Fibroblast of villous mesenchyme (primary cell): ENCODE results near the gene SPSB2. TPM values are rescaled to one million over a fixed set of nuclear protein-coding genes. Genes with fewer than 3 reads are reported as not detected.

Experiments
- DNase-seq: peaks from one replicate; pipeline ENCODE4 v3.0.0-alpha.2; 2010; ENCODE audit warnings: low read depth
- H3K4me3 ChIP-seq: 2 replicates; pipeline ENCODE4 v1.5.1; 2011; ENCODE audit warnings: low read depth, mild to moderate bottlenecking, low read length
- CTCF ChIP-seq: IDR thresholded peaks from 2 replicates; pipeline ENCODE4 v1.5.1; 2012; ENCODE audit warnings: low read depth, mild to moderate bottlenecking, low read length; ENCODE audit not compliant: insufficient read depth
- total RNA-seq: library from RNA; depleted of rRNA; stranded (reverse); fragments of >200 nt; gene quantifications from 2 replicates; pipeline ENCODE4 v1.2.3, GENCODE V29; 2012

The SPSB2 gene
- total RNA-seq, 1 donor: 6.0 TPM

- DNase-seq: no peak
- H3K4me3 ChIP-seq: no peak overlapping the region
- TF ChIP-seq CTCF: no peak
These were observed 27.7 kb downstream of the SPSB2 start for GRCh38 chr12:6845395-6845794.

- no peak for TF ChIP-seq CTCF
- no peak for DNase-seq
- no peak overlapping the region for H3K4me3 ChIP-seq
These were observed 29.8 kb downstream of the SPSB2 start for GRCh38 chr12:6843118-6843902.

- TF ChIP-seq CTCF: no peak
- no peak overlapping the region for H3K4me3 ChIP-seq
These were observed 31.0 kb downstream of the SPSB2 start for GRCh38 chr12:6842075-6842474.

GRCh38 chr12:6840761-6841515, 32.2 kb downstream of the SPSB2 start, which contains the start of gene GNB3:
GNB3 (plus strand) TSS chr12:6840925; CDS start chr12:6841288, 363 bp downstream.
- no peak for TF ChIP-seq CTCF
- DNase-seq: no peak
- no peak within 1 kb of the TSS for H3K4me3 ChIP-seq

More at GRCh38 chr12:6842075-6842474, 31.0 kb downstream of the SPSB2 start:
- DNase-seq: no peak

- no peak overlapping the region for H3K4me3 ChIP-seq
- TF ChIP-seq CTCF: no peak
- peak; percentile 26 for DNase-seq
These were observed 32.8 kb downstream of the SPSB2 start for GRCh38 chr12:6840330-6840729.

- TF ChIP-seq CTCF: no peak
- no peak for DNase-seq
- no peak overlapping the region for H3K4me3 ChIP-seq
These were observed 33.5 kb downstream of the SPSB2 start for GRCh38 chr12:6839482-6840201.
